GM19239 (cell line): ENCODE results near the gene IMPACT.

Source experiments
- DNase-seq: peaks from one replicate; pipeline ENCODE4 v3.0.0; 2011; ENCODE audit warnings: low spot score; ENCODE audit not compliant: insufficient read length
- FAIRE-seq: peaks from 2 replicates; lab custom pipeline; 2011; peaks lifted over from hg19 to GRCh38; lab: Jason Lieb, UNC

Gene IMPACT

DNA sequence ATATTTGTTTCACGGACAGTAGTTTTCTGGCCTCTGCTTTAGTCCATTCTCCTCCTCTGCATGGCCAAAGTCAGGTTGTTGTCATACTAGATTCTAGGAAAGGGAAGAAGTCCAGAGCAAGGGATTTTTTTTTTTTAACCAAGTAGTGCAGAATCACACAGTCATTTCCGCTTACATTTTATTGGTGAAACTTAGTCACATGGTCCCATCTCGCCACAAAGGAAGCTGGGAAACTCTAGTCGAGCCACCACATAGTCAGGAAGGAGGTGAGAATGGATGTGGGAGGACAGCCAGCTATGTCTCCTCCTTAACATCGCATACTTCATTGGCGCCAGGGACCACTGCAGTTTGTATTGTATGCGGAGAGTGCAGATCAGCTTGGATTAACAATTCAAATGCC lies 44.3 kb downstream of the IMPACT start:
- DNase-seq, result no peak
- FAIRE-seq, result no peak

- FAIRE-seq, result no peak
- no peak for DNase-seq
These were observed 46.1 kb downstream of the IMPACT start for GRCh38 chr18:24472591-24472990.

- DNase-seq (no peak), FAIRE-seq (no peak)
These were observed 47.9 kb downstream of the IMPACT start for GRCh38 chr18:24474406-24474805.

GRCh38 chr18:24475926-24476589 lies 49.6 kb downstream of the IMPACT start:
- no peak for FAIRE-seq
- DNase-seq, result no peak

DNA sequence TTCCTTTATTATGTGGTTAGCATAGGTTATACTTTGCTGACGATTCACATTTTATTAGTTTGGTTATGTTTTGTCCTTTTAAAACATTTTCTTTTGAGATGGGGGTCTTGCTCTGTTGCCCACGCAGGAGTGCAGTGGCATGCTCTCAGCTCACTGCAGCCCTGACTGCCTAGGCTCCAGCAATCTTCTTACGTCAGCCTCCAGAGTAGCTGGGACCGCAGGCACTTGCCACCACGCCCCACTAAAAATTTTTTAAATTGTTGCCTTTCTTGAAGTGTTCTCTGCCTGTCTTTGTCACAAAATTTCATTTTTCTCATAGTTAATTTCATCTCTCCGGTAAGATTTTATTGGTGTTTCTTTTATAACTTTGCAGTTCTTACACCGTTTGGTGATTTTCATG lies 52.9 kb downstream of the IMPACT start:
- FAIRE-seq (no peak), DNase-seq (no peak)

DNA sequence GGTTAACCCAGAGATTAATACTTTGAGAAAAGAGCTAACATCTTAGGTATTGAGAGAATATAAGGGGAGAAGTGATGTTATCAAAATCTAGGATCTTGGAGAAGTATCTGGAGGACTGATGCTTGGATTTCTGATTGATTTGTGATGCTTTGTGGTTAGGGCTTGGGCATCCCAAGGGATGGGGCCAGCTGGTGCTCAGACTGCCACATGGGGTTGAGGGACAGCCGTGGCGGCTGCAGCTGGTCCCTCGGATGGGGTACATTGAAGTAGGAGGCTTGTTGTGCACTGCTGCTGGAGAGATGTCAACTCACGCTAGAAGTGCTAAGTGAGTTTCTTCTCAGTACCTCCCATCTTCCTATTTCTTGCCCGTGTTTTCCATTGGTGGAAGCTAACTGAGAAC lies 56.4 kb downstream of the IMPACT start:
- no peak for FAIRE-seq
- DNase-seq, result no peak

DNA sequence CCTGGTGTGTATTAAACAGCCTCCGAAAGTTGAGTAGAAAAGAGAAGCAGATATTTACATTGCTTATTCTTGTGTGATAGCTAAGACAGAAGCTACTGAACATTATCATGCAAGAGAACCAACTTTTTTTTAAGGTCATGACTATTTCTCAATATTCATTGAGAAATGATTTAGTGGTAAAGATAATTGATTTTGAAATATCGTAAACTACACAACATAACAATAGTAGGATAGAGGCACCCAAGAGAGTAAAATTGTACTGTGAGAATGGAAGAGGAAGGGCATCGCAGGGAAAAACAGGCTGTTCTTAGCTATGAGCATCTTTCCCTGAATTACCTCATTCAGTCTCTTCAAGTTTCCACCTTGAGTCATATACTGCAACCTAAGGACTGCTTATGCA lies 59.2 kb downstream of the IMPACT start:
- DNase-seq, result no peak
- FAIRE-seq, result no peak

GRCh38 chr18:24486684-24487083 lies 60.2 kb downstream of the IMPACT start:
- no peak for DNase-seq
- FAIRE-seq, result no peak

DNA sequence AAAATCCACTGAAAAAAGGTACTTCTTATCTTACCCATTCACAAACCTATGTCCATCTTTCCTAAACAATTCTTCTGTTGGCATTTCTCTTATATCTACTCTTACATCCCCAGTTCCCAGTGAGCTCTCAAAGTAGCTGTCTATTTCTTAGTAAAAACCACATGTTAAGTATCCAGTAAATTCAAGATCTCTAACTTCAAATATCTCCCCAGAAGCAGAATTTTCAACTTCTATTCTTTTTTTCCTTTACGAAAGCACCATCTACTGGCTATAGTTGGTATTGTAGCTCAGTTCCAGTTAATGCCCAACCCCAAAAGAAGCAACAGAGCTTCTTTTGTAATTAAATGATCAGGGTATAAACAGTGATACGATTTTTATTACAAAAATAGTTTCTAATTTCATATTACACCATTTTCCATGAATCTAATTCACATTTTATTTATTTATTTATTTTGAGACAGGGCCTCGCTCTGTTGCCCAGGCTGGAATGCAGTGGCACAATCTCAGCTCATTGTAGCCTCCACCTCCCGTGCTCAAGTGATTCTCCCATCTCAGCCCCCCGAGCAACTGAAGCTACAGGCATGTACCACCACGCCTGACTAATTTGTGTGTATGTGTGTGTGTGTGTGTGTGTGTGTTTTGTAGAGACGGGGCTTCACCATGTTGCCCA lies 62.5 kb downstream of the IMPACT start:
- FAIRE-seq, result peak; percentile 66
- no peak for DNase-seq

DNA sequence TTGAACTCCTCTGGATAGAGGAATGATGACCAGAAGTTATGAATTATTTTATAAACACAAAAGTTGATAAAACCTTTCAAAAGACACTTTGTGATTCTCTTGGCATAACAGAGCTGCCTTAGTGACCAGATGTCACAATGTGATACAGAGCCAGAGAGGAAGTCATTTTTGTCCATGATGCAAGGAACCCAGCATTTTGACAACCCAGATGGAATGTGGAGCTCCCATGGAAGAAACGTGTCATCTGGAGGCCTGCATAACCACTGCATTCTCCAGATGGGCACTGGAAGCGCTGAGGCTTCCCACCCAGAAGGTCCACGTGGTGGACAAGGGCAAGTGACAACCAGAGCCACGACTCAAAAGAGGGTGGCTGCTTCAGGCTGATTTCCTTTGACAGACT lies 64.1 kb downstream of the IMPACT start:
- no peak for FAIRE-seq

DNA sequence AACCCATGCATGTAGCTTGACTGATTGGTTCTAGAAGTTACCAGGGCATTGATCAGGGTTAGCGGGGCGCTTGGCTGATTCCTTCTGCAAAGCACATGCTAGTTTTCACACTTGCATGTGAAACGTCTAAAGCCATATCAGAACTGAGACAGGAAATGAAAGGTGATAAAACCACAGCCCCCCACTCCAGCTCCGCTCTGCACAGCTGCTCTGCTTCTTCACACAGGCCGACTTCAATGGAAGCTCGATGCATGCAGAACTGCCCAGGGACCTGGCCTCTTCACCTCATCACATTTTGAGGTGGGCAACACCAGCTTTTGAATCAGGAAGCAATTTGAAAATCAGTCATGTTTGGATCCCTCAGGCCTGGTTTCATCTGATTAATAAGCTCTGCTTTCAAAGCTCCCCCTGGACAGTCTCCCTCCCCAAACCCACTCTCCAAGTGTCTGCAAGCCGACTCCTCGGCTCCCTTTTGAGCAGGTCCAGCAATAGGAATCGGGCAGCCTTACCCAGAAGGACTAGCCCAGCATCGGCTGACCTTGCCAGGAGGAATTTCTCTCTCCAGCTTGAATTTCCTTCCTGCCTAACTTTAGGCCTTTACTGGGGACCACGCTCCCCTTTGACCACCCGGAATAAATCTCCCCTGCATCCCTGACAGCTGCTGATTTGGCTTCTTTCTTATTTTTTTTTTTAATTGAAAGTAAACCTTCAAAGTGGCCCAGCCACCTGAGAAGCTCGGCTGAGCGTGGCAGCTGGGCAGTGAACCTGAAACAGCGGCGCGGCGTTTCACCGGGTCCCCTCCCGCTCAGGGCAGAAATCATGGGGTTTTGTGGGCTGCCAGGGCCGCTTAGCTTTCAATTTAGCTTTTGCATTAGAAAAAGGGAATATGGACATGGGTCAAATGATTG lies 65.7 kb downstream of the IMPACT start:
- FAIRE-seq (peak; percentile 91), DNase-seq (peak; percentile 36)

More for the DNA sequence above, 64.1 kb downstream of the IMPACT start:
- no peak for DNase-seq

GRCh38 chr18:24494586-24494985 lies 68.1 kb downstream of the IMPACT start:
- FAIRE-seq, result no peak
- DNase-seq, result no peak

GRCh38 chr18:24497031-24497754 lies 70.7 kb downstream of the IMPACT start:
- FAIRE-seq (no peak), DNase-seq (no peak)

DNA sequence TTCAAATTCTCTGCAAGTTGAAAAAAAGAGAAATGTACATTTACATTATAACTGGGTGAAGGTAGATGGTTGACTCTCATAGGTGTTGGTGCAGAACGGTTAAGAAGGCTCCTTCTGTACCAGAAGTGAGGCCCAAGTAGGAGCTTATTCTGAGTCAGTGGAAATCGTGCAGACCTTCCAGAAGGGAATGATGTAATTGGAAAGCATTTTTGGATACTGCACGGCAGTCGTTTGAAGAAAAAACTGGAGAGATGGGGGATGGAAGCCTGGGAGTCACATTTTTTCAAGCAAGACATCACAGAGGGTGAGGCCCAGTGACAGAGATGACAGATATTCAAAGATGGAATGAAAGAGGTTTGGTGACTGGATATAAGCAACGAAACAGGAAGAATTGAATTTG lies 73.3 kb downstream of the IMPACT start:
- no peak for FAIRE-seq
- DNase-seq, result no peak

DNA sequence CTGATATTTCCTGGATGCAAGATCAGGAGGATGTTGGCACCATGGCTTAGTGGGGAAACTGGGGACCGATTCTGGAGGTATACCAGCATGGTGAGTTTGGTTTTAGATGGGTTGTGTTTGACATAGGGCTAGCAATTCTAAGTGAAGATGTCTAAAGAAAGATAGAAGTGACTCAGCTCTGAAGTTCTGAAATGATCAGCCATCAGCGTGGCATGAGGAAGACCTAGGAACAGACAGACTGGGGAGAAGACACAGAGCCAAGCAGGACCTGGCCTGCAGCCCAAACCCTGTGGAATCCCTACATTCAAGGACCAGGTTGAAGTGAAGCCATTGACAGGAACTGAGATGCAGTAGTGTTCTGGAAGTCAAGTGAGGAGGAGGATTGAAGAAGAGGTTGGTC lies 73.7 kb downstream of the IMPACT start:
- DNase-seq, result no peak
- no peak for FAIRE-seq

- no peak for FAIRE-seq
- DNase-seq, result no peak
These were observed 74.3 kb downstream of the IMPACT start for GRCh38 chr18:24500766-24501165.

DNA sequence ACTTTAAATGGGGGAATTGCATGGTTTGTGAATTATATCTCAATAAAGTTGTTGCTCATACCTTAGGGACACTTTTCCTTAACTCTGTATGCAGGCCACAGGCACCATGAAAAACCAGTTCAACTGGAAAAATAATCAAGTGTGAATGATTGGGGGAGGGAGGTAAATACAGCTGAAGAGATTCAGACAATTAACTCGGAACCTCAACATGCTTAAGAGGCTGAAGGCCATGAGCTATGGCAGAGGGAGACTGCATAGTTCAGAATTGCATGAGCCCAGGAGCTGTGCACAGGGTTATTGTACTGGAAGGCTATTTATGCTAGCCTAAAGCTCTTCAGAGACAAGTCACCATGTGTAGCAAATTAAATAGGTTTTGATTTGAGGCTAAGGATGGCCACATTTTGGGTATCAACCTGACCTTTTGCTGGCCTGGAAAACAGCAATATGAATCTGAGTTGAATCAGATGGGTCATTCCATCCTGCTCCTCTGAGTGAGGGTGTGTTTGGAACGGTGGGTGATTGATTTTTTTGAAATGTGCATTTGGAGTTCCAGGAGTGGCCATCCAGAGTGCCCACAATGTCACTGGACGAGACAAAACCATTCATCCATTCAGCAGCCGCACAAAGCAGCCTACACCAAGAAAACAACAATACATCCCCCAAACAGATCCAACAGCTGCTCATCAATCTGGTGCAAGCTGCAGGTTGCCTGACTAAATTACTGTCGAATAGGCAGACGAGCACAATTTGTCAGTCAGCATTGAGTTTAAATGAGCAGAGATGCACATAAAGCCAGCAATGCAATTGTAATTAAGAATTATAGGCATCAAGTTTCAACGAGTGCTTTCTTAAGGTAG lies 76.4 kb downstream of the IMPACT start:
- no peak for DNase-seq
- no peak for FAIRE-seq
